ENCODE measurements around the gene CPA1.

The CPA1 gene

GRCh38 chr7:130397051-130397757, 16.9 kb downstream of the CPA1 start:
- DNase-seq, result no peak

GRCh38 chr7:130397758-130398073, 17.4 kb downstream of the CPA1 start:
- no peak for DNase-seq

GRCh38 chr7:130398526-130399090, 18.3 kb downstream of the CPA1 start:
- DNase-seq, result no peak

GRCh38 chr7:130400120-130400572, 19.9 kb downstream of the CPA1 start:
- no peak for DNase-seq

- no peak for DNase-seq
Observed at GRCh38 chr7:130401101-130401500, 20.8 kb downstream of the CPA1 start.

- DNase-seq, result no peak
Observed at GRCh38 chr7:130401578-130401977, 21.3 kb downstream of the CPA1 start.

- no peak for DNase-seq
Observed at GRCh38 chr7:130405003-130405402, 24.7 kb downstream of the CPA1 start.

- no peak for DNase-seq
Observed at GRCh38 chr7:130409067-130409711, 28.9 kb downstream of the CPA1 start.

- DNase-seq, result no peak
Observed at GRCh38 chr7:130409712-130410072, 29.4 kb downstream of the CPA1 start.

GRCh38 chr7:130410868-130411541, 30.7 kb downstream of the CPA1 start:
- no peak for DNase-seq

- no peak for DNase-seq
Observed at GRCh38 chr7:130413201-130413600, 32.9 kb downstream of the CPA1 start.

GRCh38 chr7:130415006-130415405, 34.7 kb downstream of the CPA1 start:
- no peak for DNase-seq

GRCh38 chr7:130417213-130417612, 36.9 kb downstream of the CPA1 start:
- DNase-seq, result peak; percentile 5

GRCh38 chr7:130418306-130418705, 38.0 kb downstream of the CPA1 start:
- DNase-seq, result no peak

- DNase-seq, result no peak
Observed at GRCh38 chr7:130419658-130420057, 39.4 kb downstream of the CPA1 start.

- DNase-seq, result no peak
Observed at GRCh38 chr7:130420943-130421578, 40.8 kb downstream of the CPA1 start.

- peak; percentile 68 for DNase-seq
Observed at GRCh38 chr7:130421684-130422083, 41.4 kb downstream of the CPA1 start.

- DNase-seq, result no peak
Observed at GRCh38 chr7:130423501-130424037, 43.3 kb downstream of the CPA1 start.

GRCh38 chr7:130425796-130426195, 45.5 kb downstream of the CPA1 start:
- no peak for DNase-seq

GRCh38 chr7:130426564-130426963, 46.3 kb downstream of the CPA1 start:
- no peak for DNase-seq

- DNase-seq, result no peak
Observed at GRCh38 chr7:130429019-130429418, 48.7 kb downstream of the CPA1 start.

- DNase-seq, result no peak
Observed at GRCh38 chr7:130430115-130430514, 49.8 kb downstream of the CPA1 start.
